Erythroblast (primary cell): ENCODE data around the gene ZXDC.

Experiments
- GATA1 ChIP-seq: IDR thresholded peaks from 2 replicates; pipeline ENCODE4 v1.6.1; 2011; ENCODE audit warnings: low read depth, mild to moderate bottlenecking, control low read depth, low read length, moderate library complexity
- POLR2A ChIP-seq: IDR thresholded peaks from 2 replicates; pipeline ENCODE4 v1.6.1; 2011; ENCODE audit warnings: mild to moderate bottlenecking, low read length

- no peak for TF ChIP-seq POLR2A
- TF ChIP-seq GATA1, result no peak
These were observed 85.9 kb downstream of the ZXDC start for GRCh38 chr3:126389794-126390146.
